ENCODE measurements around the gene SCAPER. TPM values are rescaled to one million over a fixed set of nuclear protein-coding genes. Genes with fewer than 3 reads are reported as not detected.
"Not testable (repeated sequence)": the region's sequence is repeated elsewhere in the genome, so short reads cannot be mapped to it uniquely, and the experiment has no call there.

SCAPER gene
- total RNA-seq, 2 donors from 2014 or later: 52.9 to 72.8 TPM

GRCh38 chr15:76863123-76863522 is 42.0 kb downstream of the SCAPER start:
- Mint-ChIP-seq H3K9me3 (no peaks in the 10 kb centered on the region), H3K27me3 (no peaks in the 10 kb centered on the region), H3K4me3 (no peak overlapping the region), H3K4me1 (ENCODE audit: low read depth in 2 of 2) (peaks cover 31 to 40% of the 10 kb centered on the region in 2 donors), H3K27ac (no peak overlapping the region), H3K36me3 (no peaks in the 10 kb centered on the region)
- ATAC-seq (no peak), DNase-seq (ENCODE audit: low spot score) (no peak)

DNA sequence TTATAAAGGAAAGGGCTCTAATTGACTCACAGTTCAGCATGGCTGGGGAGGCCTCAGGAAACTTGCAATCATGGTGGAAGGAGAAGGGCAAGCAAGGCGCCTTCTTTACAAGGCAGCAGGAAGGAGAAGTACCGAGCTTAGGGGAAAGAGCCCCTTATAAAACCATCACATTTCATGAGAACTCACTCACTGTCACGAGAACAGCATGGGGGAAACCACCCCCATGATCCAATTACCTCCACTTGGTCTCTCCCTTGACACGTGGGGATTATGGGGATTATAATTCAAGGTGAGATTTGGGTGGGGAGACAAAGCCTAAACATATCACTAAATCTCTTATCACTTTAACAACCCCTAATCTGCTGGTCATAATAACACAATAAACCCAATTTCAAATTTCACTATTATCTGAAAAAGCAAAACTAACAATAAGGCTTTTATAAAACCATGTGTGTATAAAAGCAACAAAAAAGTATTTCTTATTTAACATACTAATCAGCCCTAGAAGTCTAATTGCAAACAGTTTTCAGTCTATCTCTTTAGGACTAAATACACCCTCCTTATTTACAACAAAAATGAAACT is 43.2 kb downstream of the SCAPER start:
- H3K27ac Mint-ChIP-seq: no peak overlapping the region
- no peak for DNase-seq (ENCODE audit: low spot score)

DNA sequence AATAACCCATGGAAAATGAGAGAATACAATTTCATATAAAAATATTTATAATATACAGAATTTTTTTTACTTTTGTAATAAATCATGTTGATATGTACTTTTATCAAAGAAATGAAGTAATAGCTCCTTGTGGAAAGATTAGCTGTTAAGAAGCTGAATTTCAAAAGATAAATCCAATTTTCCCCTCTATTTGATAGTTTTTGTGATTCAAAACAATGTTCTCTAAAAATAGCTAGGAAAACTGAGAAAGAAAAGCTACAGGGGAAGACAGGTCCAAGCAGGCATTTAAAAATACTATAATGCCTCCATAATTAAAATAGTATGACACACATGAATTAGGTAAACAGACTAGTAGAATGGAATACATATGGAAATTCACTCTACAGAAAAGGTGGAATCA is 44.9 kb downstream of the SCAPER start:
- no peaks in the 10 kb centered on the region for H3K27me3 Mint-ChIP-seq
- ATAC-seq (no peak), DNase-seq (ENCODE audit: low spot score) (no peak)
- H3K9me3 Mint-ChIP-seq: no peaks in the 10 kb centered on the region
- H3K36me3 Mint-ChIP-seq: peaks cover 10% of the 10 kb centered on the region
- H3K4me1 Mint-ChIP-seq (ENCODE audit: low read depth in 2 of 2): peaks cover 17 to 18% of the 10 kb centered on the region in 2 donors
- no peak overlapping the region for H3K27ac Mint-ChIP-seq
- H3K4me3 Mint-ChIP-seq: no peak overlapping the region

More for the DNA sequence above, 43.2 kb downstream of the SCAPER start:
- Mint-ChIP-seq H3K9me3 (no peaks in the 10 kb centered on the region), H3K4me3 (no peak overlapping the region), H3K36me3 (no peaks in the 10 kb centered on the region), H3K4me1 (ENCODE audit: low read depth in 2 of 2) (peaks cover 27 to 30% of the 10 kb centered on the region in 2 donors), H3K27me3 (no peaks in the 10 kb centered on the region)
- no peak for ATAC-seq

GRCh38 chr15:76850367-76850766 is 54.8 kb downstream of the SCAPER start:
- not testable (repeated sequence) for H3K27ac Mint-ChIP-seq; ATAC-seq; H3K4me3 Mint-ChIP-seq; DNase-seq (ENCODE audit: low spot score); H3K27me3 Mint-ChIP-seq
- peaks cover 21% of the 10 kb centered on the region for H3K9me3 Mint-ChIP-seq
- H3K4me1 Mint-ChIP-seq (ENCODE audit: low read depth in 2 of 2): peaks cover 4 to 21% of the 10 kb centered on the region in 2 donors
- peaks cover 45% of the 10 kb centered on the region for H3K36me3 Mint-ChIP-seq

- Mint-ChIP-seq H3K9me3 (peaks cover 9% of the 10 kb centered on the region), H3K4me1 (ENCODE audit: low read depth in 2 of 2) (peaks cover 0 to 33% of the 10 kb centered on the region in 2 donors), H3K27me3 (no peaks in the 10 kb centered on the region), H3K36me3 (peaks cover 18% of the 10 kb centered on the region), H3K27ac (no peak overlapping the region), H3K4me3 (no peak overlapping the region)
- no peak for ATAC-seq
- no peak for DNase-seq (ENCODE audit: low spot score)
Measured at GRCh38 chr15:76846782-76847181, 58.4 kb downstream of the SCAPER start.

DNA sequence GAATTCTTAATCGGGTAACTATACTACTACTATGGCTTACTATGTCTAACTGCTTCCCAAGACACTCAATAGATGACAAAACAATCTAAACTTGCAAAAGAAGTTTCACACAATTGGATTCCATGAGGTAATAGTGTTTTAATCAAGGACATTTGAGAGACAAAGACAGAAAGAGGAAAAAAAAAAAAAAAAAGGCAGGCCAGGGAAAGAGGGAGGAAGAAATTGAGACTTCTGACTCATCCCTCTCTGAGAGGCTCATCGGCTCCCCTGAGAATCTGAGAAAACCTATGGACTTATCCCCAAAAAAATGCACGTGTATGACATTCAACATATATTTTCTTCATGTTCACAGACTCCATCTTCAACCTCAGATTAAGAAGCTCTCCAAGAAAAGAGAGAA is 61.0 kb downstream of the SCAPER start:
- peaks cover 1 to 29% of the 10 kb centered on the region in 2 donors for H3K4me1 Mint-ChIP-seq (ENCODE audit: low read depth in 2 of 2)
- H3K9me3 Mint-ChIP-seq: no peaks in the 10 kb centered on the region
- ATAC-seq (no peak), DNase-seq (ENCODE audit: low spot score) (no peak)
- H3K36me3 Mint-ChIP-seq: no peaks in the 10 kb centered on the region
- H3K4me3 Mint-ChIP-seq: no peak overlapping the region
- H3K27me3 Mint-ChIP-seq: no peaks in the 10 kb centered on the region
- no peak overlapping the region for H3K27ac Mint-ChIP-seq

DNA sequence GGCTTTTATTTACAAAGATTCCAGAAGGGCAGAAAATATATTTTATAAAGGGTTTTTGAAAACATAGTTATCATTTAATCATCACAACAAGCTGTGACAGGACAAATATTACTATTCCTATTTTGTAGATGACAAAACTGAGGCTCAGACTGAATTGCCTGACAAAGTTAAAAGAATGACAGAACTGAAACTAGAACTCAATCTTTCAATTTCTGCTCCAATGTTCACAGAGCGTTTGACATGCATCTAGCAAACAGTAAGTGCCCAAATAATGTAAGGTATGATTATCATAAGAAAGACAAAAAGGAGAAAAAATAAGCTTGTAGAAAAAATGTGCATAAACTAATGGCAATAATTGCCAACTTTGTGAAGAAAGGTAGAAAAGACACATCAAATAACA is 61.9 kb downstream of the SCAPER start:
- peaks cover 8 to 33% of the 10 kb centered on the region in 2 donors for H3K4me1 Mint-ChIP-seq (ENCODE audit: low read depth in 2 of 2)
- H3K36me3 Mint-ChIP-seq: no peaks in the 10 kb centered on the region
- no peak overlapping the region for H3K27ac Mint-ChIP-seq
- H3K27me3 Mint-ChIP-seq: no peaks in the 10 kb centered on the region
- H3K9me3 Mint-ChIP-seq: no peaks in the 10 kb centered on the region
- no peak for DNase-seq (ENCODE audit: low spot score)
- no peak overlapping the region for H3K4me3 Mint-ChIP-seq
- ATAC-seq: no peak

GRCh38 chr15:76840830-76841460 is 64.2 kb downstream of the SCAPER start:
- Mint-ChIP-seq H3K27ac (peak overlapping the region in 1 of 2 donors; percentile 76), H3K9me3 (no peaks in the 10 kb centered on the region), H3K4me3 (no peak overlapping the region), H3K36me3 (no peaks in the 10 kb centered on the region), H3K27me3 (no peaks in the 10 kb centered on the region), H3K4me1 (ENCODE audit: low read depth in 2 of 2) (peaks cover 8 to 33% of the 10 kb centered on the region in 2 donors)
- no peak for DNase-seq (ENCODE audit: low spot score)
- ATAC-seq: no peak

DNA sequence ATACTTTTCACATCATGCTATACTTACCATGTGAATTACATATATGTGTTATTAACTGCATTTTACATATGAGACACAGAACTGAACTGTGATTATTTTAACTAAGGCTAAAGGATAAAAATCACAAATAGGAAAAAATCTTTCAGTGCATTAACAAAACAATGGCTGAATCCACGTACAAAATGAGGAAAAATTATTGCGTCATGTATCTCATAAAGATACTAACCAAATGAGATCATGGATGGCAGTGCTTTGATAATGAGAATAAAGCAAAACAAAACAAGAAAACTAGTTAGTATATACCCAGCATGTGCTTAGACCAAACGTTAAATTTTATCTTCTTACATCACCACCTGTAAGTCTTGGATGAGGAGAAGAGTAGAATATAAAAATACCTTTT is 66.0 kb downstream of the SCAPER start:
- peaks cover 7% of the 10 kb centered on the region for H3K36me3 Mint-ChIP-seq

GRCh38 chr15:76837474-76837873 is 67.7 kb downstream of the SCAPER start:
- Mint-ChIP-seq H3K4me1 (ENCODE audit: low read depth in 2 of 2) (peaks cover 28 to 54% of the 10 kb centered on the region in 2 donors), H3K9me3 (peaks cover 3% of the 10 kb centered on the region)

More for the DNA sequence above, 66.0 kb downstream of the SCAPER start:
- ATAC-seq (no peak), DNase-seq (ENCODE audit: low spot score) (no peak)
- H3K9me3 Mint-ChIP-seq: no peaks in the 10 kb centered on the region
- no peaks in the 10 kb centered on the region for H3K27me3 Mint-ChIP-seq
- H3K4me3 Mint-ChIP-seq: no peak overlapping the region
- H3K4me1 Mint-ChIP-seq (ENCODE audit: low read depth in 2 of 2): peaks cover 22 to 44% of the 10 kb centered on the region in 2 donors
- H3K27ac Mint-ChIP-seq: no peak overlapping the region

GRCh38 chr15:76829939-76830338 is 75.2 kb downstream of the SCAPER start:
- H3K4me1 Mint-ChIP-seq (ENCODE audit: low read depth in 2 of 2): peaks cover 21 to 25% of the 10 kb centered on the region in 2 donors
- ATAC-seq: no peak

More at GRCh38 chr15:76837474-76837873, 67.7 kb downstream of the SCAPER start:
- DNase-seq (ENCODE audit: low spot score) (no peak), ATAC-seq (no peak)
- no peak overlapping the region for H3K4me3 Mint-ChIP-seq
- no peaks in the 10 kb centered on the region for H3K27me3 Mint-ChIP-seq
- peaks cover 23% of the 10 kb centered on the region for H3K36me3 Mint-ChIP-seq
- peak overlapping the region in 1 of 2 donors; percentile 26 for H3K27ac Mint-ChIP-seq

DNA sequence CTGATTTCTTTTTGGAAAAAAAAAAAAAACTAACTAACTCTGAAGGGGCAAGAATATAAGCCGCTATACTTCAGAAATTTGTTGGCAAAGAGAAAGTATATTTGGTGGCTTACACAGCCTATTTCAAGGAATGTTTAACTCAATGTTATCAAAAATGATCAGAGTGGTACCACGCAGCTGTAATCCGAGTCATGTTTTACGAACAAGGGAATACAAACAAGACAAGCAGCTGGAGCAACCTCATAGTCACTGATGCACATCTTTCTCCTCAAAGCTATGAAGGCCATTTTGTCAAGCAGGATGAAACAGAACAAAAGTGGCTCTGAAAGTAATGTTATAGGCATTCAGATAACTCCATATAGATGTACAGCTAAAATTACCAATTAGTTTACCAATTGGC is 81.2 kb downstream of the SCAPER start:
- H3K36me3 Mint-ChIP-seq: no peaks in the 10 kb centered on the region
- H3K9me3 Mint-ChIP-seq: no peaks in the 10 kb centered on the region
- H3K27me3 Mint-ChIP-seq: no peaks in the 10 kb centered on the region
- no peak overlapping the region for H3K4me3 Mint-ChIP-seq
- no peak for ATAC-seq
- no peak for DNase-seq (ENCODE audit: low spot score)
- no peak overlapping the region for H3K27ac Mint-ChIP-seq
- peaks cover 10 to 15% of the 10 kb centered on the region in 2 donors for H3K4me1 Mint-ChIP-seq (ENCODE audit: low read depth in 2 of 2)

More at GRCh38 chr15:76829939-76830338, 75.2 kb downstream of the SCAPER start:
- H3K9me3 Mint-ChIP-seq: peaks cover 3% of the 10 kb centered on the region
- H3K4me3 Mint-ChIP-seq: no peak overlapping the region
- H3K27ac Mint-ChIP-seq: no peak overlapping the region
- no peak for DNase-seq (ENCODE audit: low spot score)
- H3K36me3 Mint-ChIP-seq: peaks cover 29% of the 10 kb centered on the region
- no peaks in the 10 kb centered on the region for H3K27me3 Mint-ChIP-seq

DNA sequence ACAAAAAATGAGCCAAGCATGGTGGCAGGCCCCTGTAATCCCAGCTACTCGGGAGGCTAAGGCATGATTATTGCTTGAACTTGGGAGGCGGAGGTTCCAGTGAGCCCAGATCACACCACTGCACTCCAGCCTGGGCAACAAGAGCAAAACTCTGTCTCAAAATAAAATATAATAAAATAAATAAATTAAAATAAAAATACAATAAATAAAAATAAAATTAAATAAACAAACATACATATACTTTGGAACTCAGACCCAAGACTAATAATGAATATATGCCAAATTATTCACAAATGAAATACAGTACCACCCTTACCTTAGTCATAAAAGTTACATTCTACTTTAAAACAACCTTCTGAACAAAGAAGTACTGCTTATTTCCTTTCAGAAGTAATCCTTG is 81.8 kb downstream of the SCAPER start:
- no peak overlapping the region for H3K27ac Mint-ChIP-seq
- H3K4me1 Mint-ChIP-seq (ENCODE audit: low read depth in 2 of 2): peaks cover 13 to 15% of the 10 kb centered on the region in 2 donors
- peaks cover 2% of the 10 kb centered on the region for H3K9me3 Mint-ChIP-seq
- no peak for DNase-seq (ENCODE audit: low spot score)
- H3K27me3 Mint-ChIP-seq: no peaks in the 10 kb centered on the region
- H3K36me3 Mint-ChIP-seq: peaks cover 2% of the 10 kb centered on the region
- H3K4me3 Mint-ChIP-seq: no peak overlapping the region
- ATAC-seq: no peak

GRCh38 chr15:76818926-76819325 is 86.2 kb downstream of the SCAPER start:
- ATAC-seq; H3K36me3 Mint-ChIP-seq; DNase-seq (ENCODE audit: low spot score); H3K27ac Mint-ChIP-seq; H3K4me3 Mint-ChIP-seq; H3K9me3 Mint-ChIP-seq; H3K27me3 Mint-ChIP-seq: not testable (repeated sequence)
- peaks cover 13 to 24% of the 10 kb centered on the region in 2 donors for H3K4me1 Mint-ChIP-seq (ENCODE audit: low read depth in 2 of 2)
